ENCODE results near the gene NFAT5.

Gene NFAT5

DNA sequence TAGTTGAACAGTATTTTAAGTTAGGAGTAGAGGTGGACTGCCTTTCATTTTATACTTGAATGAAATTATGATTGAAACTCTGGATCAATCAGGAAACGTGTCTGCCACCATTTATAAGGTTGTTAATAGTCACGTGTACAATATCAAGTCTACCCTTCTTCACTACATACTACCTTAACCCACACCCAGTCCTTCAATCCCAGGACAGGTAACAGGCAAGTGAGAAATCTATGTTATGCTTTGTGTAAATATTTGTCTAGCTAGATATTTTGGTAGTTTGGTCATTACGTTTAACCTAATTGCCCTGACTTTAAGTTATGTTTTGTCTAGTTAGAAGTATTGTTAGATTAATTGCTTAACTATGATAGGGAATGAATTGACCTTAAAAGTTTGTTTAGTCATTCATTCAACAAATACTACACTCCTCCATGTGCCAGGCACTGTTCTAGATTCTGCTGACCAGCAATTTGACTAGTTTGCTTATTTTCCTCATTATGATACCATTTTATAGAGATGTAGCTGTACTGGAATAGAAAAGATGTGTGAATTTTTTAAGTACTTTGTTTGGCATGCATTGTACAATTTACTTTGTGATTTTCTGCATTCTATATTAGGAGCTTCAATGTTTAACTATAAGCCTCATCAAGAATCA, 88.6 kb downstream of the NFAT5 start:
- DNase-seq, result no peak

GRCh38 chr16:69660166-69660565, 94.4 kb downstream of the NFAT5 start:
- DNase-seq, result no peak

DNA sequence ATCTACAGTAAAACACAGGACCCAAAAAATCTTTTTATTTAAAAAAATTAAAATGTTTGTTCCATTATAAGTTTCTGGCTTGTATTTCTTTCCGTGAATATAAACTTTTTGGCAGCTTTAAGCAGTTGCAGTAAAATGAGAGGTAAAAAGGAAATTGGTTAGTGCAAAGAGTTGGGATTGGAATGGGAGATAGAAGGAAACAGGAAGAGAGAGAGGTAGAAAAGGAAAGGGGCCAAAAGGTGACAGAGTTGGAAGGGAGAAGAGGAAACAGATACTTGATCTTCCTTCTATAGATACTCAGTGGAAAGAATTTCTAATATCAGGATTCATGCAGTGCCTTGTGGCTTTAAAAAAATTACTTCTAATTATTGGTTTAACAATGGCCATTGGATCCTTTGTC, 97.1 kb downstream of the NFAT5 start:
- no peak for DNase-seq

GRCh38 chr16:69663846-69664245, 98.1 kb downstream of the NFAT5 start:
- no peak for DNase-seq

GRCh38 chr16:69669577-69669976, 103.8 kb downstream of the NFAT5 start:
- no peak for DNase-seq

DNA sequence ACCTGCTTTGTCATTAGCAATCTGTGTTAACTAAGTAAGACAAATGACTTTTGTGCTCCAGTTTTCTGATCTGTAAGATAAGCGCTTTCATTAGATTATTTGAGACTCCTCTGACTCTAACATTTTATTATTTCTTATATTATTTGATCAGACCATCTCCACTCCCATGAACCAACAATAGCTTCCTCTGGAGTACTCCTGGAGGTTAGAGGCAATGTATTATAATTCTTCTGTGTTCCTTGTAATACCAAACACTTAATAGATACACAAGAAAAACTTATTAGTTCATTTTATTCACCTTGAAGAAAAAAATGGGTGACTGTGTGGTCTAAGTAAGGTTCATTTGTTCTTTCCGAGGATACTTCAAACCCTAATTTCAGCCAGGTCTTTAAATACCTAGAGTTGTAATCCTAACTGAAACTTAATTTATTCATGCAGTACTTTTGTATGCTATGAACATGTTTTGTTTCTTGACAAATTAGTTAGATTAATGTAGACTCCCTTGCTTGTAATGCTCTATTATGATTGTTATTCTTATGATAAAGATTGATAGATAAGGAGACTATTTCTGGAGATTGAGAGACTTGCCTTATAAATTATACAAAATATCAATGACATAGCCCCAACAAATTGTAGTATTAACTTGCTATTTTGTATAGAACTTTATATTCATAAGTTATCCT, 106.7 kb downstream of the NFAT5 start:
- DNase-seq, result no peak

GRCh38 chr16:69672998-69673713, 107.4 kb downstream of the NFAT5 start:
- DNase-seq, result no peak

DNA sequence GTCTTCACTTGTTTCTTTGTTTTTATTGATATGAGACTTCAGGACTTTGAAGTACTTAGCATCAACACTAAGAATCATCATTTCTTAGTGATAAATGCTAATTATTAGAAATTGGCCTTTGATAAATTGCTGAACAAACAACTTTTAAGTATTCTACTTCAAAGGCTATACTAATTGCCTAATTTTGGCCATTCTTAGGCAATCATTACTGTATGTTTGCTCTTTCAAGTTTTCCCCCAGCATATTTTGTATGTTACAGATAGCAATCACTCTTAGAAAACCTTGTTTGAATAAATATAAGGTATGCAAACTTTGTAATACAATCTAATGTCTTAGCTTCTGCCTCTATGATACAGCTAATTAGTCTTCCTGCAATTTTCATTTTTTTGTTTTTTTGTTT, 114.6 kb downstream of the NFAT5 start:
- DNase-seq, result no peak

DNA sequence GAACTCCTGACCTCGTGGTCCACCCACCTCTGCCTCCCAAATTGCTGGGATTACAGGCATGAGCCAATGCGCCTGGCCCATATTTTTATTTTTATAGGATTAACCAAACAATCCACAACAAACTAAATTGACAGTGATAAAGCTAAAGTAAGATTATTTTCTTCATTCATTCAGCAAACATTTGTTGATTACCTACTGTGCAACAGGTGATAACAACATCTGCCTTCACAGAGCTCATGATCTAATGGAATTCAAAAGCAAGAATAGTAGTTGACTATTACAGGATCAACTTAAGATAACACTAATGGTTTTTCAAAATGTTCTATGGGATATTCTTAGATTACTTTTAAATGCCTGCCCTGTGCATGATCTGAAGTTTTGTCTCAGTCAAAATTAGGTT, 122.8 kb downstream of the NFAT5 start:
- no peak for DNase-seq

DNA sequence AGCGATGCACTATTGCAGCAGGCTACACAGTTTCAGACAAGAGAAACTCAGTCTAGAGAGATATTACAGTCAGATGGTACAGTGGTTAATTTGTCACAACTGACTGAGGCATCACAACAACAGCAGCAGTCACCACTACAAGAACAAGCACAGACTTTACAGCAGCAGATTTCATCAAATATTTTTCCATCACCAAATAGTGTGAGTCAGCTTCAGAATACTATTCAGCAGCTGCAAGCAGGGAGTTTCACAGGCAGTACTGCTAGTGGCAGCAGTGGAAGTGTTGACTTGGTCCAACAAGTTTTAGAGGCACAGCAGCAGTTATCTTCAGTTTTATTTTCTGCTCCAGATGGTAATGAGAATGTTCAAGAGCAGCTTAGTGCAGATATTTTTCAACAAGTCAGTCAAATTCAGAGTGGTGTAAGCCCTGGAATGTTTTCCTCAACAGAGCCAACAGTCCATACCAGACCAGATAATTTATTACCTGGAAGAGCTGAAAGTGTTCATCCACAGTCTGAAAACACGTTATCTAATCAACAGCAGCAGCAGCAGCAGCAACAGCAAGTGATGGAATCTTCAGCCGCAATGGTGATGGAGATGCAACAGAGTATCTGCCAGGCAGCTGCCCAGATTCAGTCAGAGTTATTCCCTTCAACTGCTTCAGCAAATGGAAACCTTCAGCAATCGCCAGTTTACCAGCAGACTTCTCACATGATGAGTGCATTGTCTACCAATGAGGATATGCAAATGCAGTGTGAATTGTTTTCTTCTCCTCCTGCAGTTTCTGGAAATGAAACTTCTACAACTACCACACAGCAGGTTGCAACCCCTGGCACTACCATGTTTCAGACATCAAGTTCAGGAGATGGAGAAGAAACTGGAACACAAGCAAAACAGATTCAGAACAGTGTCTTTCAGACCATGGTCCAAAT, 126.5 kb downstream of the NFAT5 start:
- DNase-seq, result no peak

DNA sequence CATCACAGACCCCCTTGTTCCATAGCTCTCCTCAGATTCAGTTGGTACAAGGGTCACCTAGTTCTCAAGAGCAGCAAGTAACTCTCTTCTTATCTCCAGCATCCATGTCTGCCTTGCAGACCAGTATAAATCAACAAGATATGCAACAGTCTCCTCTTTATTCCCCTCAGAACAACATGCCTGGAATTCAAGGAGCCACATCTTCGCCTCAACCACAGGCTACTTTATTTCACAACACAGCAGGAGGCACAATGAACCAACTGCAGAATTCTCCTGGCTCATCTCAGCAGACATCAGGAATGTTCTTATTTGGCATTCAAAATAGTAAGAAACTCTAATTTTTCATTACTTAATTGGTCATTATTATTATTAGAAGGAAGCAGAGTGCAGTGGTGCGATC, 128.2 kb downstream of the NFAT5 start:
- DNase-seq, result no peak

GRCh38 chr16:69698404-69698803, 132.6 kb downstream of the NFAT5 start:
- DNase-seq, result no peak

DNA sequence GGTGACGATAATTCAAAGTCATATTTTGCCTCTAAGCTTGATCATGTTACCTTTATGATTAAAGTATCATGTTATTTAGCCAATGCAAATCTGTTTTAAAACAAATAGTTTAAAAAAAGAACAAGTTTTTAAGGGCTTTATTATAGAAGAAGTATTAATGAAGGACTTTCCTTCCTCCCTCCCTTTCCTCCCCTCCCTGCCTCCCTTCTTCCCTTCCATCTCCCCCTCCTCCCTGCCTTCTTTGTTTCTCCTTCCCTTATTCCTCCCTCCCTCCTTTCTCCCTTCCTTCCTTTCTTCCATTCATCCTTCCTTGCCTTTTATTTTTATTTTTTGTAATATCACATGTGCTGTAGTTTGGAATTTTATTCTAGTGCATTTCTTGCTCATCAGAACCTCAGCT, 134.1 kb downstream of the NFAT5 start:
- no peak for DNase-seq

GRCh38 chr16:69701452-69701851, 135.7 kb downstream of the NFAT5 start:
- no peak for DNase-seq

DNA sequence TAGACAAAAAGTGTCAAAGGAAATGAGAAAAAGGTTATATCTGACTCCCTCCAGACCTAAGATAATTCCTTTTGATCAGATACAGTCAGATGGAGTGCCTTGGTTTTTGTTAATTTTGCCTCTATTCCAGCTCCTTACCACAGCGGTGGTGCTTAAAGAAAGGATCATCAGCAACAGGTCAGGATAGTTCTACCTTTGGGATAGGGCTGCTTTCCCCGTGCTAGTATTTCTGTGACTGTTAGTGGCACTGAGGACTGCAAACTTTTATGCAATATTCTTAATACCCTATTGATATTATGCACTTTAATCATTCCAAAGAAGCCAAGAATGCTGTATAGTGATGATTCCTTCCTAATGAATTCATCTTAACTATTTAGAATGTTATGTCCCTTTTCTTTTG, 136.1 kb downstream of the NFAT5 start:
- no peak for DNase-seq

DNA sequence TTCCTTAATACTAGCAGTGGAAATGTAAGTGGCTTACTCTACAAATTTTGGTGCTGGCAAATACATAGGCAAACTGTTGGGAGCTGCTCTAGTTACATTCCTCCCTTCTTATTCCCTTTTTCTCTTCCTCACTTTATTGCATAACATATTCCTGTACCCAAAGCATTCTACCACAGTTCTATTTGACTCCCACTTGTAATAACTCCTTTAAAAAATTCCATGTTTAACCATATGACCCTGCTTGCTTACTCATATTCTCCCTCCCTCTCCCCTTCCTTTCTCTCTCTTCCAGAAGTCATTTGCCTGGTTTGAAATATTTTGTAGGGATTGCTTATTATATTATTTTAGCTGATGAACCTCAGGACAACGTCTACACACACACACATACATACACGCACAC, 137.9 kb downstream of the NFAT5 start:
- no peak for DNase-seq

DNA sequence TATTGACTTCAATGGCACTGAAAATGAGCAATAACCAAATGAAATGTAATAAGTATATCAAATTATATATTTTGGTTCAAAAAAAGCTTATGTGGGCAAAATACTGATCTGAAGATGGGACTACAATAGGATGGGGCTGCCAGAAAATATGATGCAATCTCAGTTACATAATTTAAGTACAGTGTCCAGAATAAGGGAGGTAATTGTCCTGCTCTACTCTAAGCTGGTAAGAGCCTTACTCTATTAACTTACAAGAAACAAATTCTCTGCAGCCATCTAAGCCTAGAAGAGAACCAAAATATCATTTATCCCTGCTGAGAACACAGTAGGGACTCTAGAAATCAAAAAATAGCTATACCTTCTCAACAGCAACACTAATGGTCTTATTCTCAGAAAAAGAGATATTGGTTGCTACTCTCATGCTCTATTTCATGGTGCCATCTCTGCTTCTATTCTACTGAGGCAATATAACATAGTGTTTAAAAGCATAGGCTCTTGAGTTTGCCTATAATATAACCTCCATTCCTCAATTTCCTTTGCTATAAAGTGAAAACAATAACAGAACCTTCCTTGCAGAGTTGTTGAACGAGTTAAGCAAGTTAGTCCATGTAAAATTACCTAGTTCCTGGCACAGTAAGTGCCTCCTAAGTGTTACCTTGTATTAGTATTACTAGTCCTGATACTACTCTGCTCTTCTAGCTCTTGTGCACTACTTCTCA, 140.6 kb downstream of the NFAT5 start:
- no peak for DNase-seq

DNA sequence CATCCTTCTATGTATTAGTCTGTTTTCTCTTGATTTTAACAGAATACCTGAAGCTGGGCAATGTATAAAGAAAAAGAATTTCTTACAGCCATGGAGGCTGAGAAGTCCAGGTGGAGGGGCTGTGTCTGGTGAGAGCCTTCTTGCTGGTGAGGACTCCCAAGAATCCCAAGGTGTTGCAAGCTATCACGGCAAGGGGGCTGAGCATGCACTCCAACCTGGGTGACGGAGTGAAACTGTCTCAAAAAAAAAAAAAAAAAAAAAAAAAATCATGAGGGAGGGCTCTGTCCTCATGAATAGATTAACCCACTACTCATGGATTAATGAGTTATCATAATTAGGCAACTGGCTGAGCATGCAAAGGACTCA, 141.2 kb downstream of the NFAT5 start:
- DNase-seq, result no peak

DNA sequence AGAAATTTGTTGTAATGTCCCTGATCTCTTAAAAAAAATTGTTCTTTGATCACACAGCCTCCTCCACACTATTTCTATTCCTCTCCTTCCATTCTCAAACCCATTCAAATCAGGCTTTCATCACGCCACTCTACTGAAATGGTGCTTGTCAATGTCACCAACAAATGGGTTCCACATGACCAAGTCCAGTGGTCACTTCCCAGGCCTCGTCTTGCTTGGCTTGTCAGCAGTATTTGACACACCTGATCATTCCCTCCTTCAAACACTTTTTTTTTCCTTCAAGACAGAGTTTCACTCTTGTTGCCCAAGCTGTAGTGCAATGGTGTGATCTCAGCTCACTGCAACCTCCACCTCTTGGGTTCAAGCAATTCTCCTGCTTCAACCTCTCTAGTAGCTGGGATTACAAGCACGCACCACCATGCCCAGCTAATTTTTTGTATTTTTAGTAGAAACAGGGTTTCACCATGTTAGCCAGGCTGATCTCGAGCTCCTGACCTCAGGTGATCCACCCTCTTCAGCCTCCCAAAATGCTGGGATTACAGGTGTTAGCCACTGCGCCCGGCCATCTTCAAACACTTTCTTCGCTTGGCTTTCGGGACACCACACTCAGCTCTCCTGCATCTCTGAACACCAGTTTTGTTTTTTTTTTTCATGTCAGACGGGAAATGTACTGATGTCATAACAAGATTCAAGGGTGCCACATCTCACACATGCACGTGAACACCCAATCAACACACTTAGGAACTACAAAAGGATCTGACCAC, 142.3 kb downstream of the NFAT5 start:
- no peak for DNase-seq

- DNase-seq, result no peak
Measured at GRCh38 chr16:69709456-69710084, 143.8 kb downstream of the NFAT5 start.

DNA sequence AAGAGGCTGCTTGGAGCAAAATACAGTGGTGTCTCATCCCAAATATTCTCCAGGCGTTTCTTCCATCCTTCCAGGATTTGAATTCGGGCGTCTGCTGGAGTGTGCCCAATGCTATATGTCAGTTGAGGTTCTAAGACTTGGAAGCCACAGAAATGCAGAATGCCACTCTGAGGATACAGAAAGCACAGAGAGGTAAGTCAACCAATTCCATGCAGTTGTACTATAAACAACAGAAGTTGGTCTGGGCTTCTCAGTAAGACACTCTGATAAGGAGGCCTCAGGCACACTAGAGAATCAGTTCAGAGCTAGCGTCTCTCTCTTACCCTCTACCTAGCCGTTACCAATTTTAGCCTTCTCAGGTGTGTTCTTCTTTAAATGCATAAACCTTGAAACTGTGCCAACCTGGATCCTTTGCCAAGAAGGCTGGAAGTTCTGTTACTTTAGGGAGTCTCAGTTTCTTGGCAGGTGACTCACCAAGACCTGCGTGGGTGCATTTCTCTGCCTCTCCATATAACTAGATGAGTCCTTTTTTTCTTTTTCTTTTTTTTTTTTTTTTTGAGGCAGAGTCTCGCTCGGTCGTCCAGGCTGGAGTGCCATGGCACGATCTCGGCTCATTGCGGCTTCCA, 145.5 kb downstream of the NFAT5 start:
- DNase-seq, result peak; percentile 19
